Measurements from ENCODE around the gene ANGPTL5. TPM values are rescaled to one million over a fixed set of nuclear protein-coding genes. Genes with fewer than 3 reads are reported as not detected.

ANGPTL5 gene
- polyA plus RNA-seq, 1 donor (not counting 4 experiments of a cell fraction or from before 2014, with no cell fraction given) = 0.03 TPM

GRCh38 chr11:101870510-101870909 is 45.8 kb downstream of the ANGPTL5 start:
- Histone ChIP-seq H3K27ac (ENCODE audit: control insufficient read depth, insufficient read depth, low read length) (no peak overlapping the region), H2AFZ (ENCODE audit: control insufficient read depth, low read length) (no peak overlapping the region), H3K27me3 (ENCODE audit: control insufficient read depth, extremely low read depth, insufficient read depth, low read length) (no peaks in the 10 kb centered on the region), H3K79me2 (ENCODE audit: control insufficient read depth, insufficient read depth, low read length) (no peaks in the 10 kb centered on the region), H3K4me3 (ENCODE audit: control insufficient read depth in 2 of 3, extremely low read depth in 1 of 3, insufficient read depth in 2 of 3, low read depth in 1 of 3, low read length in 3 of 3) (no peak overlapping the region), H3K4me2 (ENCODE audit: control insufficient read depth, extremely low read depth, insufficient read depth, low read depth, low read length) (no peak overlapping the region), H3K9me3 (ENCODE audit: control insufficient read depth, low read depth, low read length) (no peaks in the 10 kb centered on the region), H3K4me1 (ENCODE audit: control insufficient read depth, extremely low read depth, insufficient read depth, low read length) (no peaks in the 10 kb centered on the region), H3K36me3 (ENCODE audit: control insufficient read depth in 2 of 2, extremely low read depth in 1 of 2, insufficient read depth in 2 of 2, low read length in 2 of 2) (no peaks in the 10 kb centered on the region), H3K9ac (ENCODE audit: control insufficient read depth, extremely low read depth, insufficient read depth, low read length) (no peak overlapping the region), H3K9me1 (ENCODE audit: control insufficient read depth, extremely low read depth, insufficient read depth, low read length) (no peaks in the 10 kb centered on the region), H4K20me1 (ENCODE audit: control insufficient read depth, extremely low read depth, insufficient read depth, low read length) (no peaks in the 10 kb centered on the region)
- FAIRE-seq (no peak), DNase-seq (ENCODE audit: low read depth, low spot score) (no peak)
- TF ChIP-seq EZH2 (IDR thresholded peaks at IDR 0.05; ENCODE audit: low read length) (no peak), CTCF (optimal IDR thresholded peaks at IDR 0.05 in 1 of 3, IDR thresholded peaks at IDR 0.05 in 1 of 3, conservative IDR thresholded peaks at IDR 0.05 in 1 of 3; ENCODE audit: extremely low read depth in 1 of 3, insufficient read depth in 2 of 3, low read length in 3 of 3) (no peak)
- dilution Hi-C loops (cut with MboI; ENCODE audit: extremely low pct_ligation_motif_present, low sequenced_read_pairs) = no loop called here

GRCh38 chr11:101867951-101868350 is 48.4 kb downstream of the ANGPTL5 start:
- Histone ChIP-seq H3K9me3 (ENCODE audit: control insufficient read depth, low read depth, low read length) (no peaks in the 10 kb centered on the region), H3K9ac (ENCODE audit: control insufficient read depth, extremely low read depth, insufficient read depth, low read length) (no peak overlapping the region), H3K4me1 (ENCODE audit: control insufficient read depth, extremely low read depth, insufficient read depth, low read length) (peaks cover 6% of the 10 kb centered on the region), H3K79me2 (ENCODE audit: control insufficient read depth, insufficient read depth, low read length) (no peaks in the 10 kb centered on the region), H3K4me2 (ENCODE audit: control insufficient read depth, extremely low read depth, insufficient read depth, low read depth, low read length) (no peak overlapping the region), H3K27ac (ENCODE audit: control insufficient read depth, insufficient read depth, low read length) (no peak overlapping the region), H2AFZ (ENCODE audit: control insufficient read depth, low read length) (no peak overlapping the region), H3K36me3 (ENCODE audit: control insufficient read depth in 2 of 2, extremely low read depth in 1 of 2, insufficient read depth in 2 of 2, low read length in 2 of 2) (no peaks in the 10 kb centered on the region), H3K9me1 (ENCODE audit: control insufficient read depth, extremely low read depth, insufficient read depth, low read length) (no peaks in the 10 kb centered on the region), H3K4me3 (ENCODE audit: control insufficient read depth in 2 of 3, extremely low read depth in 1 of 3, insufficient read depth in 2 of 3, low read depth in 1 of 3, low read length in 3 of 3) (no peak overlapping the region), H3K27me3 (ENCODE audit: control insufficient read depth, extremely low read depth, insufficient read depth, low read length) (no peaks in the 10 kb centered on the region), H4K20me1 (ENCODE audit: control insufficient read depth, extremely low read depth, insufficient read depth, low read length) (no peaks in the 10 kb centered on the region)
- FAIRE-seq = no peak
- TF ChIP-seq CTCF (optimal IDR thresholded peaks at IDR 0.05 in 1 of 3, IDR thresholded peaks at IDR 0.05 in 1 of 3, conservative IDR thresholded peaks at IDR 0.05 in 1 of 3; ENCODE audit: extremely low read depth in 1 of 3, insufficient read depth in 2 of 3, low read length in 3 of 3) (no peak), EZH2 (IDR thresholded peaks at IDR 0.05; ENCODE audit: low read length) (no peak)
- dilution Hi-C loops (cut with MboI; ENCODE audit: extremely low pct_ligation_motif_present, low sequenced_read_pairs) = no loop called here
- DNase-seq (ENCODE audit: low read depth, low spot score) = no peak

All from keratinocyte (primary cell).